ENCODE measurements around the gene DOK4. TPM values are rescaled to one million over a fixed set of nuclear protein-coding genes. Genes with fewer than 3 reads are reported as not detected.

The DOK4 gene
- total RNA-seq, 4 donors from 2014 or later: 16.6 to 36.6 (median 26.6) TPM

DNA sequence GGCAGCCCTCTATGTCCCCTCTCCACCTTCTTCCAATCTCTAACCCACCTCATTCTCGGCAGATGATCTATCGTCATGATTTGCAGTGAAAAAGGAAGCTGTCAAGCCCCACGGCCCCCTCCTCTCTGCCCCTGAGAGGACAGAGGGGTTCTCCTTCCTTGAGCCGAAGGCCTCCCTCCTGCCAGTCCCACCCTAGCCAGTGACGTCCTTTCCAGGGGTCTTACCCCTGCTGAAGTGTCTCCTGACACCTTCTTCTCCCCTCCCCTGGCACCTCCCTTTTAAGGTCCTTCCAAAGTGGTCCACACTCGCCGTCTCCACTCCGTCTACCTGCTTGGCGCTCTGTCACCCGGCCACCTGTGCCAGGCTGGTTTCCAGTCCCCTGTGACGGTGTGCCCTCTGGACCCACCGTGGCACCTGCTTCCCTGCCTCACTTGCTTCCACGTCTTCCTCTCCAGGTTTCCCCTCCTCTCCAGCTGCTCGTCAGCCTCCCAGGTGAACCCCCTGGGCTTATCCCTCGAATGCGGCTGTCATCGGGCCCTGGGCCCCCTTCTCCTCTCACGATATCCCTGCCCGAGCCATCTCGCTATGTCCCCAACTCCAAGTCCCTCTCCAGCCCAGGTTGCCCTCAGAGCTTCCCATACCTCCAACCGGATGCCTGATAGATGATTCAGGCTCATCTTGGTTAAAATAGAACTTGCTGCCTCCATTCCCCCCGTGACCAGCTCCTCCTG, 44.4 kb upstream of the DOK4 start:
- no peaks in the 10 kb centered on the region for H3K9me3 ChIP-seq
- H3K4me1 ChIP-seq: peaks cover 0 to 67% (median 44%) of the 10 kb centered on the region in 3 donors
- no peaks in the 10 kb centered on the region for H3K27me3 ChIP-seq
- no peak for TF ChIP-seq POLR2A (IDR thresholded peaks at IDR 0.05)
- TF ChIP-seq POLR2AphosphoS5 (IDR thresholded peaks at IDR 0.05): no peak
- no peak for TF ChIP-seq EP300 (IDR thresholded peaks at IDR 0.05)
- TF ChIP-seq, protein P1, sequence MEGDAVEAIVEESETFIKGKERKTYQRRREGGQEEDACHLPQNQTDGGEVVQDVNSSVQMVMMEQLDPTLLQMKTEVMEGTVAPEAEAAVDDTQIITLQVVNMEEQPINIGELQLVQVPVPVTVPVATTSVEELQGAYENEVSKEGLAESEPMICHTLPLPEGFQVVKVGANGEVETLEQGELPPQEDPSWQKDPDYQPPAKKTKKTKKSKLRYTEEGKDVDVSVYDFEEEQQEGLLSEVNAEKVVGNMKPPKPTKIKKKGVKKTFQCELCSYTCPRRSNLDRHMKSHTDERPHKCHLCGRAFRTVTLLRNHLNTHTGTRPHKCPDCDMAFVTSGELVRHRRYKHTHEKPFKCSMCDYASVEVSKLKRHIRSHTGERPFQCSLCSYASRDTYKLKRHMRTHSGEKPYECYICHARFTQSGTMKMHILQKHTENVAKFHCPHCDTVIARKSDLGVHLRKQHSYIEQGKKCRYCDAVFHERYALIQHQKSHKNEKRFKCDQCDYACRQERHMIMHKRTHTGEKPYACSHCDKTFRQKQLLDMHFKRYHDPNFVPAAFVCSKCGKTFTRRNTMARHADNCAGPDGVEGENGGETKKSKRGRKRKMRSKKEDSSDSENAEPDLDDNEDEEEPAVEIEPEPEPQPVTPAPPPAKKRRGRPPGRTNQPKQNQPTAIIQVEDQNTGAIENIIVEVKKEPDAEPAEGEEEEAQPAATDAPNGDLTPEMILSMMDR (IDR thresholded peaks at IDR 0.05): no peak
- no peak overlapping the region for H3K4me3 ChIP-seq
- no peak for ATAC-seq
- H3K36me3 ChIP-seq: peaks cover 0 to 24% of the 10 kb centered on the region in 2 donors
- 79 to 80% methylated on average over 19 to 21 of the region's 22 CpGs for WGBS, 2 donors (ENCODE audit: low coverage in 1 of 2)
- H3K27ac ChIP-seq: peak overlapping the region; percentile 10 to 88 (median 83)

DNA sequence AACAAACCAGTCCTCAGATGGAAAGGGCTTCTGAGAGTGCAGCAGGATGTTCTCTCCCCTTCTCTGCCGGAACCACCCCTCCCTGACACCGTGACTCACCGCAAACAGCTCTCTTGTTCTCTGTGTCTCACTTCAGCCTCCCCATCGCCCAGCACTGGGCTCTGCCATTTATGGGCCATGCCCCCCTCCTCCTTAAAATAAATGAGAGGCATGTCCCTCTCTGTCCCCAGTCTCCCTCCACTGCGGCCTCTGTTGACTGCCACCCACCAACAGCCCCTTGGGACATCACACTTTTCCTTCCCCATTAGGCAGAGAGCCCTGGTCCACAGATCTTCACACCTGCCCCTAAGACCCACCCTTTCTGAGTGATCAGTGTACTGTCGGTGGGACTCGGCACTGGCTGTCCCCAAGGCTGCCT, 43.8 kb upstream of the DOK4 start:
- Histone ChIP-seq H3K4me1 (peaks cover 0 to 62% (median 39%) of the 10 kb centered on the region in 3 donors), H3K4me3 (no peak overlapping the region), H3K9me3 (no peaks in the 10 kb centered on the region), H3K27me3 (no peaks in the 10 kb centered on the region), H3K36me3 (peaks cover 0 to 29% of the 10 kb centered on the region in 2 donors), H3K27ac (peak overlapping the region; percentile 10 to 88 (median 83))
- peak; percentile 87 for ATAC-seq
- 21 to 22% methylated on average over 7 of the region's 7 CpGs for WGBS, 2 donors (ENCODE audit: low coverage in 1 of 2)
- TF ChIP-seq POLR2A (IDR thresholded peaks at IDR 0.05): no peak
- peak; percentile 9 for TF ChIP-seq POLR2AphosphoS5 (IDR thresholded peaks at IDR 0.05)

DNA sequence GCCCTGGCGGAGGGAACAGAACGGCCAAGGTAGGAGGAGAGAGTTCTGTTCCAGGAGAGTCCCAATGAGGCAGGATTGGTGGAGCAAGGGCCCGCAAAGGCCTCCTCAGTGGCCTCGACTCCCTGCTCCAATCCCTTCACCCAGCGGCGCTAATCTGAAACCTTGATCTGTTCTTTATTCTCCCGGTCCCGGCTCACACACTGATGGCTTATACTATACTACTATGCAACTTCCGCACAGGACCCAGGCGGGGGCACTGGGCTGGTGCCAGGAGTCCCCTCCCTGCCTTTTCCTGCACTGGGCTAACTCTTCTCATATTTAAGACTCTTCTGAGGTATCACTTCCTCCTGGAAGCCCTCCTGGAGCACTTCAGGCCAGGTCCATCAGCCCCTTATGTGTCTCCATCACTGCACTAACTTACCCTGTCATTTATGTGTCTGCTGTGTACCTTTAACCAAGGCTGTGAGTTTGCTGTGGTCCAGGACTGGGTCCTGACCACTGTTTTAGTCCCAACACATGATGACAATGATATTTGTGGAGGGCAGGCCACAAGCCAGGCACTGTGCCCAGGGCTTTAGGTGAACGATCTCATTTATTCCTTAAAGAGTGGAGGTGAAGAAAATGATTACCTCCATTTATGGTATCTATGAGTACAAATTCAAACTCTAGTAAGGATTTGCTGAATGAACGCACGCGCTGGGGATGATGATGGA, 43.3 kb upstream of the DOK4 start:
- peak overlapping the region in 3 of 4 donors; percentile 79 to 88 (median 87) for H3K27ac ChIP-seq
- WGBS, 2 donors (ENCODE audit: low coverage in 1 of 2): 58 to 59% methylated on average over 8 to 12 of the region's 14 CpGs
- no peak overlapping the region for H3K4me3 ChIP-seq
- TF ChIP-seq POLR2AphosphoS5 (IDR thresholded peaks at IDR 0.05): no peak
- no peak for TF ChIP-seq EP300 (IDR thresholded peaks at IDR 0.05)
- TF ChIP-seq, protein P1 (IDR thresholded peaks at IDR 0.05): no peak
- TF ChIP-seq POLR2A (IDR thresholded peaks at IDR 0.05): no peak
- no peak for ATAC-seq
- no peaks in the 10 kb centered on the region for H3K9me3 ChIP-seq
- peaks cover 0 to 29% of the 10 kb centered on the region in 2 donors for H3K36me3 ChIP-seq
- no peaks in the 10 kb centered on the region for H3K27me3 ChIP-seq
- H3K4me1 ChIP-seq: peaks cover 0 to 56% (median 37%) of the 10 kb centered on the region in 3 donors

DNA sequence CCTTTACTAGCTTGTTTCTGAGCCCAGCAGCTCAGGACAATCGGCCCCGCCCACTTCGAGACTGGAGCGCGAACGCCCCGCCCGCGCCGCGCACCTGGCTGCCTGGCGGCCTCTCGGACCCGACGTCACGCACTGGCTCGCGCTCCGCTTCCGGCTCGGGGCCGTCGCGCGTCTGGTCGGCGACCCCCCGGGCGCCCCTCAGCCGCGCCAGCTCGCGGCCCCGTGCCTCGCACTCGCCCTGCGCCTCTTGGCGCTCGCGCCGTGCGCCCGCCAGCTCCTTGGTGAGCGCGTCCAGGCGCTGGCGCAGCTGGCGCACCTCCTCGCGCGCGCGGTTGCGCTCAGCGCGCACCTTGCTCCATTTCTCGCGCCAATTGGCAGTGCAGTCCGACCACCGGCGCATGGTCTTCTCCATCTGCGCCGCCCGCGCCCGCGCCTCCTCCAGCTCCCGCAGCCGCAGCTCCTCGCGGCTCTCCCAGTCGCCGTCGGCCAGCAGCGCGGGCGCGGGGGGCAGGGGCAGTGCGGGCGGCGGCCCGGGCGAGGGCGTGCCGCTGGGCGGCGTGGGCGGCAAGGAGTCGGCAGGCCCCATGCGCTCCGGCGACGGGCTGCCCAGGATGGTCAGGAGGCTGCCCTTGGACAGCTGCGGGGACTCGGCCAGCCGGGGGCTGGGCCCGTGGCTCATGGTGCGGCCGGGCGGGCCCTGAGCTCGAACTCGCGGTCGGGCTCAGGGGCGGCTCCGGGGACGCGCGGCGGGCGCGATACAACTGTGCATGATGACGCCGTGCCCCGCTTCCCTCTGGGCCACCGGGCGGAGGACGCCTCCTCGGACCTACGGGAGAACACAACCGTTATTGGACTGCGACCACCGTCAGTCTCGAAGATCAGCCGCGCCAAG, 42.5 kb upstream of the DOK4 start:
- peaks cover 0 to 29% of the 10 kb centered on the region in 2 donors for H3K36me3 ChIP-seq
- peak overlapping the region in 2 of 4 donors; percentile 79 to 87 for H3K27ac ChIP-seq
- no peaks in the 10 kb centered on the region for H3K9me3 ChIP-seq
- ATAC-seq: no peak
- peaks cover 0 to 48% (median 33%) of the 10 kb centered on the region in 3 donors for H3K4me1 ChIP-seq
- no peak overlapping the region for H3K4me3 ChIP-seq
- no peaks in the 10 kb centered on the region for H3K27me3 ChIP-seq
- TF ChIP-seq POLR2A (IDR thresholded peaks at IDR 0.05): no peak
- TF ChIP-seq EP300 (IDR thresholded peaks at IDR 0.05): no peak
- no peak for TF ChIP-seq POLR2AphosphoS5 (IDR thresholded peaks at IDR 0.05)
- TF ChIP-seq, protein P1 (IDR thresholded peaks at IDR 0.05): no peak
- 93% methylated on average over 3 of the region's 126 CpGs; no CpG with 5 or more reads in 1 of the 2 donors for WGBS, 2 donors (ENCODE audit: low coverage in 1 of 2)

Data from gastroesophageal sphincter (tissue), 4 donors.